Amygdala (tissue), 56 donors: ENCODE measurements around the gene PNMA8A.

Source experiments
- DNase-seq, 56 donors: peaks; one replicate each; lab custom pipeline; 2025; lab: John Stamatoyannopoulos, UW

PNMA8A gene

GRCh38 chr19:46493236-46494145 is 22.1 kb upstream of the PNMA8A start:
- DNase-seq, result peak in 2 of 56 donors; percentile 41 to 43

DNA sequence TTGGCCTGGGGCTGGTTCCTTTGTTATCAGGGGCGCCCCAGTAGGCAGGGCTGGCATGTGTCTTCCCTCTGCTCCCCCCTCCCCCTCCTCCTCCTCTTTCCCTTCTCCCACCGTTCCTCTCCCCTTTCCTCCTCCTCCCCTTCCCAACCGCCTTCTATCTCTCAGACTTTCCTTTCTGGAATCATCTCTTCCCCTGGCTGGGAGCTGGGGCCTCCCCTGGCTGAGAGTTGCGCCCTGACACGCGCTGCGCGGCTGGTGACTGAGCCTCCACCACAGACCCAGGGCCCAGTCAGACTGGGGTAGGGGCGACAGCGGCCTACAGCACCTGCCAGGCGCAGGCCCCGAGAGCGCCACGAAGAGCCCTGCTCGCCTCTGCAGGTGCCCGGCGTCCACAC is 21.5 kb upstream of the PNMA8A start:
- peak in 1 of 56 donors; percentile 43 for DNase-seq

- DNase-seq, result no peak
Observed at GRCh38 chr19:46491975-46492682, 20.8 kb upstream of the PNMA8A start.

DNA sequence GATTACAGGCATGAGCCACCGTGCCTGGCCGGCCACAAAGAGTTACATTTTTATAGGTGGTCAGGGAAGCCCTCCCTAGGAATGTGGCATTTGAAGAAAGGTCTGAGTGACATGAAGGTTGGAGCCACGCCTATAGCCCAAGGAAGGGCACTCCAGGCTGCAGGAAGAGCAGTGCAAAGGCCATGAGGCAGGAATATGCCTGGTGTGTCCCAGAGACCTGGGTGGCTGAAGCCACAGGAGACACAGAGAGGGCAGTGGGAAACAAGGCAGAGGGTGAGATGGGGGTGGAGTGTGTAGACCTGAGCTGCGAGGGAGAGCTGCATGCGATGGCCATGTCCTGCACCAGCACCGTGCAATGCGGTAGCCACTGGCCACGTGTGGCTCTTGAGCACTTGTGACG is 19.4 kb upstream of the PNMA8A start:
- DNase-seq, result no peak

- peak in 33 of 56 donors; percentile 22 to 70 (median 51) for DNase-seq
Observed at GRCh38 chr19:46489445-46490272, 18.3 kb upstream of the PNMA8A start.

DNA sequence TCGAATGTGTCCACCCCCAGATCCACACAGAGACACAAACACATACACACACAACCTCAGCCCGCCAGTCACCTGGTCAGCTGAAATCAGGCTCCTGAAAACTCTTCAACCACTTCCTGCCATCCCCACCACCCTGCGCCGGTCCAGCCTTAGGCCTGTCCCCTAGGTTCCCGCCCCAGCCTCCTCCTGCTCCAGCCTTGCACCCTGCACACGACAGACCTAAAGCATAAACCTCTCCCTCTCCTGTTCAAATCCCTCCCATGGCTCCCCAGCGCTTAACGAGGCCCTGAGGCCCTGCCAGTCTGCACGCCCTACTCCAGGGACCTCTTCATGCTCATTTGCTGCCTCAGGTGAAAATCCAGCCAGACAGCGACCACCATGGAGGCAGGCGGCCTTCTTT is 17.2 kb upstream of the PNMA8A start:
- DNase-seq, result no peak

DNA sequence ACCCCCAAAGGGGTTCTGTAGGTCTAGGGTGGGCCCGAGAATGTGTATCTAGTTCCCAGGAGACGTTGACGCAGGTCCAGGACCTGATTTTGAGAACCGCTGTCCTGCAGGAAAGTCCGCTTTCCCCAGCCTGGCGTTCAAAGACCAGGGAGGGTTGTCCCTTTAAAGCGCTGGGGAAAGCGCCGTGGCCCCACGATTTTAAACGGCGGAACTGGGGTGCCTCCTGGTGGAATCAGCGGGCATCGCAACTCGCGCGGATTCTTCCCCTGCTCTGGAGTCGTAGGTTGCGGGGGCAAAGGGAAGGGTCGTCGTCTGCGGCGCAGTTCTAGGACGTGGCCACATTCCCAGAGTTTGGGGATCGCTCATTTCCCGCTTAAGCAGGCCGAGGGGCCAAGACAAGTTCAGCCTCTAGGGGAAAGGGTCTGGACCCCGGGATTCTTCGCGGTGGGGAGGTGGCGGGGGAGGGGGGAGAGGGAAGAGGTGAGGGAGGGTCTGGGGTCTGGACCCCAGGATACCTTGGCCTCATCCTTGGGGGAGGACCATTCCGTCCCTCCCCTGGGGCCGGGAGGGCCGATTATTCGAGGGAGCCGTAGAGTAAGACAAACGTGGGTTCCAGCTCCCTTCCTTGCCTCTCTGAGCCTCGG is 16.6 kb upstream of the PNMA8A start:
- peak in 50 of 56 donors; percentile 20 to 89 (median 63) for DNase-seq

DNA sequence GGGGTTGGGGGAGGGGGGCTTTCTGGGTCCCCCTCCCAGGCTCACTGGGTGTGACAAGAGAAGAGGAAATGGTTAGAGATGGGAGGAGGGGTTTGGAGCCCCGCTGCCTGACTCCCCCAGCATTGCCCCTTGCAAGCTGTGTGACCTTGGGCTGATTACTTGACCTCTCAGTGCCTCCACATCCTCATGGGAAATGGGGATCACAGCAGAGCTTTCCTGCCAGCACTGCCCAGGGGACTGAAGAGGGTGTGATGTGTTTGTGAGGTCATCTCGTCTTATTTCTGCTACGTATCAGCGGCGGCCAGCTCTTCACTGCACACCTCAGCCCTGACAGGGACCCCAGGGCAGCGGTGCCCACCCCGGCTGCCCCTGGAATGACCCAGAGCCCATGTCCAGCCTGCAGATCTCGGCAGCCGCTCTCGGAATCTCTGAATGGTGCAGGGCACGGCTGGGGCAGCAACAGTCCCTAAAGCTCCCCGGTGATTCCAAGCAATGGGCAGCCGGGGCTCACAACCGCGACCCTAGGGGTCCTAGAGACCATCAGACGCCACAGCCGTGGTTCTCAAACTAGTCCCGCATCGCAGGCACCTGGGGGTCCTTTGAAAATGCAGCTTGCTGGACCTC is 15.9 kb upstream of the PNMA8A start:
- peak in 1 of 56 donors; percentile 51 for DNase-seq

DNA sequence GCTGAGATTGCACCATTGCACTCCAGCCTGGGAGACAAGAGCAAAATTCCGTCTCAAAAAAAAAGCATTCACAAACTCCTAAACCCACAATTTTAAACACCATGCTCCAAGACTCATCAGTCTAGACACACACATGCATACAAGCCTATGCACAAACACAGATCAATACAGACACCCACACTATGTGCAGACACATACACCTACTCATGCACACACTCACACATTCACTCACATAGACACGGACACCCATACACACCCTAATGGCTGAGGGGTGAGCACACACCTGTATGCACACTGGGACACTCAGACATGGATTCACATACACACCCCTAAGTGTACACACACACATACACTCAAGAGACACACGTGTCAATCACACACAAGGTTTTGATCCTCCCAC is 15.0 kb upstream of the PNMA8A start:
- DNase-seq, result no peak

GRCh38 chr19:46484656-46485055 is 13.3 kb upstream of the PNMA8A start:
- no peak for DNase-seq

- DNase-seq, result no peak
Observed at GRCh38 chr19:46482631-46483030, 11.3 kb upstream of the PNMA8A start.

DNA sequence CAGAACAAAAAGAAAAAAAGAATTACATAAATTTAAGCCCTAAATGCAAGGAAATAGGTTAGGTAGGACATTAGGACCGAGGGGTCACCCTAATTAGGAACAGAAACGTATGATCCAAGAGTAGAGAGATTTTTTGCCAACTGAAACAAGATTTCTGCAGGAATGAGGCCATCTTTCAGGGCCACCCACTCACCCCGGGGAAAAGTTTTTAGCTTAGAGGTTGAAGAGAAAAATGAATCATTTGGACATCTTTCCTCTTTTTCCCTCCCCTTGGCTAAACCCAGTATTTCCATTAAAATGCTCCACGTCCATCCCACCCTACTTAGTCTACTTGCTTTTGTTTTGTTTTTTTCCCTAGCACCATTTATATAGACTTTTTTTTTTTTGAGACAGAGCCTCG is 10.6 kb upstream of the PNMA8A start:
- no peak for DNase-seq

DNA sequence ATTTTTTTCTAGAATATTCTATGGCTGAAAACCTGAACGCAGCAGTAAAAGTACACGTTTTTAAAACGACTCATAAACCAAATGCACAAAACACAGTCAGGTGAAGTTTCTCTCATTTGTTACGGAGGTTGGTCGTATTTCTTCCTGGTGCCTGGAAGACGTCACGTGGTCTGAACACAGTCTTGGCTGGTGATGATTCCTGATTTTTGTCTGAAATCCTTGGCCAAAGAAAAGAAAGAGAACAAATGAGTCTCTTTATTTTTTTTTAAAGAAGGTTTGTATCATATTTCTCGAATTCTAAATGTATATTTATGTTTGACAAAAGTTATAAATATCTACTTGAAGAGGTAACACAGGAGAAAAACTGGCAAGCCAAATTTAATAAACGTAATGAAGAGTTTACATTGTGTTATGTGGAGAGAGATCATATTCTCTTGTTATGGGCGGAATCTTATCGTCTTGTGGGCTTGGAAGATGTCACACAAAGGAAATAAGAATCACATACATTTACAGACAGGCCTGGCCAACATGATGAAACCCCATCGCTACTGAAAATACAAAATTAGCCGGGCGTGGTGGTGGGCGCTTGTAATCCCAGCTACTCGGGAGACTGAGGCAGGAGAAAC is 10.0 kb upstream of the PNMA8A start:
- DNase-seq, result no peak

DNA sequence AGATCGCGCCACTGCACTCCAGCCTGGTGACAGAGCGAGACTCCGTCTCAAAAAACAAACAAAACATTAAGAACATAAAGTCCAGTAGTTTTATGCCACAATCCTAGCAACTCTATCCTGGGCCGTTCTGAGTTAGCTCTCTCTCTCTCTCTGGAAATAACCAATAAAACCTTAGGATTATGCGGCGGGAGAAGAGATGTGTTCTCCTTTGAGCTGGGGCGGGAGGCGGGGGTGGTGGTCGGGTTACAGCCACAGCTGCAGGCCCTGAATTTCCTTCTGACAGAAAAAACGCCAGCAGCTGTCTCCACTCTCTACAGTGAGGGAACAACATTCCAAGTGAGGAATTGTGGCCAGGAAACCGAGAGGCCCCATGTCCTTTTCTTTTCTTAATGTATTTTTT is 9.1 kb upstream of the PNMA8A start:
- no peak for DNase-seq

DNA sequence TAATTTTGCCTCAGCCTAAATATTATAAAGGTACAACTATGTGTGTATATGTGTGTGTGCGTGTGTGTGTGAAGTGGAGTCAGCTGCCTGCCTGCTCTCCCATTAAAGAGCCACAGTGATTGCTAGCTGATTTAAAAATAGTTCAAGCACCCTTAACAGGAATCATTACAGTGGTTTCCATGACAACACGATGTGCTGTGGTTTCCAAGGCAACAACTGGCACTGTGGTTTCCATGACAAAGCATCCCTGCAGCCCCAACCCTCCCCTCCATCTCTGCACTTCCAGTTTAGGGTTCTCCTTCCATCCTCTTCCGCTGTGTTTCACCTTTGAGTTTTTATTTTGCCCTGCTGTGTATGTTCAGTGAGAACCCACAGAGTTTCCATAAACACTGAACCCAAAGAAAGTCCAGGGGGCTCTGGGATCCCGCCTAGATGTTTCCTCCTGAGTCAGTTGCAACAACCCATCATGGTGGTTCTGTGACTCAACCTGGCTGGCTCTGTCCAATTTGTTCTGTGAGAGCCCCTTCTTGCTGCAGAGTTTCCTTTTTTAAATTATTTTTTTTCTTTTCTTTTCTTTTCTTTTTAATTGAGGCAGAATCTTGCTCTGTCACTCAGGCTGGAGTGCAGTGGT is 7.1 kb upstream of the PNMA8A start:
- DNase-seq, result peak in 30 of 56 donors; percentile 6 to 79 (median 50)

DNA sequence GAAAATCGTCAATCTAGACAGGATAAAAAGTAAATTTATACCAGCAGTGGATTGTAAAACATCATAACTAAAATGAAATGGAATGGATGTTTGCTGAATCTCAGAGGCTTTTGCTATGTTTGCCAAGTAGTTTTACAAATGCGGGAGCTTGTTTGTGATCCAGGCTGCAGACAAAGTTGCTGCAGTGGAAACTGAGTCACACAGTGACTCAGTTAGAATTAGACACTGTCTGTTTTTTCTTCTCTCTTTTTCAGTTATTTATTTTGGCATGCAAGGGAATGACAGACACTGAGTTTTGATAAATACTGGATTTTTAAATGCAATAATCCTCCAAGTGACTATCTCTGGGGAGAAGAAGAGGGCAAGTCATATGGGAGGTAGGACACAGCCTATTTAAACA is 4.6 kb upstream of the PNMA8A start:
- no peak for DNase-seq

DNA sequence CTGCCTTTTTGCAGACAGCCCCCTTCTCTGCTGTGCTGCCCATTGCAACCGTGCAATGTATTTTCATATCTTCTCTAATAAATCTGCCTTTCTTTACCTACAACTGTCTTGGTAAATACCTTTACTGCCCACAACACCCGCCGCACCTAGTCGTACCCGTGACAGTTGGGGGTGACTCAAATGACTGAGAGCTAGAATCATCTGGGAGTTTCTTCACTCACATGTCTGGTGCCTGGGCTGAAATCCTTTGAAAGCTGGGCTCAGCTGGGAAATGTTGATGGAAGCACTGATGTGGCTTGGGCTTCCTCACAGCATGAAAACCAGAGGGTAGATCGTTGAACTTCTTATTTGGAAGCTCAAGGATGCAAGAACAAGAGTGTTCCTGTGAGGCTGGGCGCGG is 2.8 kb upstream of the PNMA8A start:
- DNase-seq, result no peak

DNA sequence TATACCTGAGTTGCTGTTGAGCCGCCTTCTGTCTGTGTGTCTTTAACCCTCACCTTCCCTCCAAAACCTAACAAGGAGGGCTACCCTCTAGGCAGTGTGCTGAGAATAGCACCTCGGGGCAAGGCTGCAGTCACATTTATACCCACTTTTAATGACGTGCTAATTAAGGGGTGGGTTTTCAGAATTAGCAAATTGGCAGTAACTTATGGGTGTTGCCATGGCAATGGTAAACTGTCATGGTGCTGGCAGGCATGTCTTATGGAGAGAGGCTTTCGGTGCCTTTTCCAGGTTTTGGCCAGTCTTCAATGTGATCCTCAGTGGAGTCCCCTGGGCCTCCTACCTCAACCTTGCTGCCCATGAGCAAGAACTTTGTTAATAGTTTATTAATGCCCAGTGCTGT is 1.2 kb upstream of the PNMA8A start:
- no peak for DNase-seq
